ENCODE measurements around the gene SPRR1B.

DNA sequence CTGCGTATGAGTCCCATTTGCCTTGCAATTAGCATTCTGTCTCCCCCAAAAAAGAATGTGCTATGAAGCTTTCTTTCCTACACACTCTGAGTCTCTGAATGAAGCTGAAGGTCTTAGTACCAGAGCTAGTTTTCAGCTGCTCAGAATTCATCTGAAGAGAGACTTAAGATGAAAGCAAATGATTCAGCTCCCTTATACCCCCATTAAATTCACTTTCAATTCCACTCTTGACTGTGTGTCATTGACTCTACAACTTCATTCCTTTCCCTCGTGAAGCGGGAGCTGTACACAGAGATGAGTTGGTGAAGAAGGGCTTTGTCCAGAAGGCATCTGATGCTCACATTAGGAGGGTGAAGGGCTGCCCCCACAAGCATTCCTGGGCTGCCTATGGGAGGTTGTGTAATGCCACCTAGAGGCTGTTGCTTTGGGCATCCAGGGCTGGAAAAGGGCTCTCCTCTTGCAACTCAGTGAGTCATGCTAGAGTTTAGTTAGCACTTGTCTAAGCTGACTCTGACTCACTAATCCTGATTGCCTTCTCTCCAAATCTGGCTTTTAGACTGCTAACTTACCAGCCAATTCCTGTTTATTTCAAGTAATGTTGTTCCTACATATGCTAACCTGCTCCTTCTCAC lies 1.8 kb downstream of the SPRR1B start:
- TF ChIP-seq, protein P1, sequence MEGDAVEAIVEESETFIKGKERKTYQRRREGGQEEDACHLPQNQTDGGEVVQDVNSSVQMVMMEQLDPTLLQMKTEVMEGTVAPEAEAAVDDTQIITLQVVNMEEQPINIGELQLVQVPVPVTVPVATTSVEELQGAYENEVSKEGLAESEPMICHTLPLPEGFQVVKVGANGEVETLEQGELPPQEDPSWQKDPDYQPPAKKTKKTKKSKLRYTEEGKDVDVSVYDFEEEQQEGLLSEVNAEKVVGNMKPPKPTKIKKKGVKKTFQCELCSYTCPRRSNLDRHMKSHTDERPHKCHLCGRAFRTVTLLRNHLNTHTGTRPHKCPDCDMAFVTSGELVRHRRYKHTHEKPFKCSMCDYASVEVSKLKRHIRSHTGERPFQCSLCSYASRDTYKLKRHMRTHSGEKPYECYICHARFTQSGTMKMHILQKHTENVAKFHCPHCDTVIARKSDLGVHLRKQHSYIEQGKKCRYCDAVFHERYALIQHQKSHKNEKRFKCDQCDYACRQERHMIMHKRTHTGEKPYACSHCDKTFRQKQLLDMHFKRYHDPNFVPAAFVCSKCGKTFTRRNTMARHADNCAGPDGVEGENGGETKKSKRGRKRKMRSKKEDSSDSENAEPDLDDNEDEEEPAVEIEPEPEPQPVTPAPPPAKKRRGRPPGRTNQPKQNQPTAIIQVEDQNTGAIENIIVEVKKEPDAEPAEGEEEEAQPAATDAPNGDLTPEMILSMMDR (tag by site-specific recombination; IDR thresholded peaks at IDR 0.05) = no peak
- TF ChIP-seq ZBTB49 (tag by site-specific recombination; IDR thresholded peaks at IDR 0.05; ENCODE audit: low read depth) (no peak), MYNN (tag by site-specific recombination; IDR thresholded peaks at IDR 0.05; ENCODE audit: borderline replicate concordance) (no peak), ZNF555 (tag by site-specific recombination; conservative IDR thresholded peaks at IDR 0.05) (no peak), KLF8 (tag by site-specific recombination; IDR thresholded peaks at IDR 0.05) (no peak), ZNF701 (tag by site-specific recombination; IDR thresholded peaks at IDR 0.05) (no peak), ZNF114 (tag by site-specific recombination; IDR thresholded peaks at IDR 0.05) (no peak)
- TF ChIP-seq, protein P2, sequence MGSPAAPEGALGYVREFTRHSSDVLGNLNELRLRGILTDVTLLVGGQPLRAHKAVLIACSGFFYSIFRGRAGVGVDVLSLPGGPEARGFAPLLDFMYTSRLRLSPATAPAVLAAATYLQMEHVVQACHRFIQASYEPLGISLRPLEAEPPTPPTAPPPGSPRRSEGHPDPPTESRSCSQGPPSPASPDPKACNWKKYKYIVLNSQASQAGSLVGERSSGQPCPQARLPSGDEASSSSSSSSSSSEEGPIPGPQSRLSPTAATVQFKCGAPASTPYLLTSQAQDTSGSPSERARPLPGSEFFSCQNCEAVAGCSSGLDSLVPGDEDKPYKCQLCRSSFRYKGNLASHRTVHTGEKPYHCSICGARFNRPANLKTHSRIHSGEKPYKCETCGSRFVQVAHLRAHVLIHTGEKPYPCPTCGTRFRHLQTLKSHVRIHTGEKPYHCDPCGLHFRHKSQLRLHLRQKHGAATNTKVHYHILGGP (tag by site-specific recombination; IDR thresholded peaks at IDR 0.05) = no peak

Data from HEK293 (cell line).